ENCODE results near the gene FGFRL1.
"Not testable (repeated sequence)": the region's sequence is repeated elsewhere in the genome, so short reads cannot be mapped to it uniquely, and the experiment has no call there.

The FGFRL1 gene

GRCh38 chr4:1041936-1042330, 30.5 kb downstream of the FGFRL1 start:
- DNase-seq = no peak

GRCh38 chr4:1042352-1043055, 31.1 kb downstream of the FGFRL1 start:
- no peak for DNase-seq

GRCh38 chr4:1043162-1043561, 31.7 kb downstream of the FGFRL1 start:
- DNase-seq = no peak

- peak; percentile 5 to 79 for DNase-seq
These were observed 32.4 kb downstream of the FGFRL1 start for GRCh38 chr4:1043651-1044468.

GRCh38 chr4:1044469-1045192, 33.2 kb downstream of the FGFRL1 start:
- DNase-seq = no peak

- DNase-seq = no peak
These were observed 33.8 kb downstream of the FGFRL1 start for GRCh38 chr4:1045193-1045594.

- DNase-seq = no peak
These were observed 34.3 kb downstream of the FGFRL1 start for GRCh38 chr4:1045595-1046201.

GRCh38 chr4:1046581-1047011, 35.2 kb downstream of the FGFRL1 start:
- DNase-seq = not testable (repeated sequence)

GRCh38 chr4:1047106-1047975, 35.9 kb downstream of the FGFRL1 start:
- DNase-seq = no peak

- DNase-seq = no peak
These were observed 36.7 kb downstream of the FGFRL1 start for GRCh38 chr4:1047976-1048772.

GRCh38 chr4:1048773-1049590, 37.6 kb downstream of the FGFRL1 start:
- DNase-seq = peak in 1 of 2 donors; percentile 34

GRCh38 chr4:1049591-1049905, 38.1 kb downstream of the FGFRL1 start:
- DNase-seq = no peak

- DNase-seq = no peak
These were observed 39.2 kb downstream of the FGFRL1 start for GRCh38 chr4:1050486-1051213.

- DNase-seq = no peak
These were observed 40.0 kb downstream of the FGFRL1 start for GRCh38 chr4:1051472-1051871.

GRCh38 chr4:1052231-1052671, 40.8 kb downstream of the FGFRL1 start:
- no peak for DNase-seq

GRCh38 chr4:1053080-1053661, 41.7 kb downstream of the FGFRL1 start:
- no peak for DNase-seq

- not testable (repeated sequence) for DNase-seq
These were observed 42.5 kb downstream of the FGFRL1 start for GRCh38 chr4:1053891-1054290.

GRCh38 chr4:1054696-1055242, 43.3 kb downstream of the FGFRL1 start:
- not testable (repeated sequence) for DNase-seq

GRCh38 chr4:1055243-1055701, 43.8 kb downstream of the FGFRL1 start:
- not testable (repeated sequence) for DNase-seq
